ENCODE data around the gene ZSCAN30.

Gene ZSCAN30

DNA sequence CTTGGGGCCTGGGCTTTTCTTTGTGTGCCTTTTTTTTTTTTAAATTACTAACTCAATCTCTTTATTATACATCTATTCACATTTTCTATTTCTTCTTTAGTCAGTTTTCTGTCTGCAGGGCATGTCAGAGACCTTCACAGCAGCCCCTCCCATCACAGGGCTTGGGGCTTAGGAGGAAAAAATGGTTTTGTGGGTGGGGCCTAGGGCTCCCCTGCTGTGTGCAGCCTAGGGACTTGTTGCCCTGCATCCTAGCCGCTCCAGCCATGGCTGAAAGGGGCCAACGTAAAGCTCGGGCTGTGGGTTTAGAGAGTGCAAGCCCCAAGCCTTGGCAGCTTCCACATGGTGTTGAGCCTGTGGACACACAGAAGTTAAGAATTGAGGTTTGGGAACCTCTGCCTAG is 13.8 kb downstream of the ZSCAN30 start:
- no peak for DNase-seq (ENCODE audit: low spot score)
- Histone ChIP-seq H3K4me1 (ENCODE audit: insufficient read depth, poor library complexity, severe bottlenecking) (no peaks in the 10 kb centered on the region), H3K27ac (ENCODE audit: poor library complexity, severe bottlenecking) (no peak overlapping the region), H3K4me3 (ENCODE audit: severe bottlenecking) (no peak overlapping the region), H3K9me3 (ENCODE audit: severe bottlenecking) (no peaks in the 10 kb centered on the region), H3K36me3 (ENCODE audit: low read depth) (no peaks in the 10 kb centered on the region), H3K27me3 (ENCODE audit: insufficient read depth, poor library complexity, severe bottlenecking) (no peaks in the 10 kb centered on the region)
- TF ChIP-seq, protein P1, sequence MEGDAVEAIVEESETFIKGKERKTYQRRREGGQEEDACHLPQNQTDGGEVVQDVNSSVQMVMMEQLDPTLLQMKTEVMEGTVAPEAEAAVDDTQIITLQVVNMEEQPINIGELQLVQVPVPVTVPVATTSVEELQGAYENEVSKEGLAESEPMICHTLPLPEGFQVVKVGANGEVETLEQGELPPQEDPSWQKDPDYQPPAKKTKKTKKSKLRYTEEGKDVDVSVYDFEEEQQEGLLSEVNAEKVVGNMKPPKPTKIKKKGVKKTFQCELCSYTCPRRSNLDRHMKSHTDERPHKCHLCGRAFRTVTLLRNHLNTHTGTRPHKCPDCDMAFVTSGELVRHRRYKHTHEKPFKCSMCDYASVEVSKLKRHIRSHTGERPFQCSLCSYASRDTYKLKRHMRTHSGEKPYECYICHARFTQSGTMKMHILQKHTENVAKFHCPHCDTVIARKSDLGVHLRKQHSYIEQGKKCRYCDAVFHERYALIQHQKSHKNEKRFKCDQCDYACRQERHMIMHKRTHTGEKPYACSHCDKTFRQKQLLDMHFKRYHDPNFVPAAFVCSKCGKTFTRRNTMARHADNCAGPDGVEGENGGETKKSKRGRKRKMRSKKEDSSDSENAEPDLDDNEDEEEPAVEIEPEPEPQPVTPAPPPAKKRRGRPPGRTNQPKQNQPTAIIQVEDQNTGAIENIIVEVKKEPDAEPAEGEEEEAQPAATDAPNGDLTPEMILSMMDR (IDR thresholded peaks at IDR 0.05; ENCODE audit: poor library complexity, severe bottlenecking) = no peak
- no peak for ATAC-seq (ENCODE audit: low read depth)

DNA sequence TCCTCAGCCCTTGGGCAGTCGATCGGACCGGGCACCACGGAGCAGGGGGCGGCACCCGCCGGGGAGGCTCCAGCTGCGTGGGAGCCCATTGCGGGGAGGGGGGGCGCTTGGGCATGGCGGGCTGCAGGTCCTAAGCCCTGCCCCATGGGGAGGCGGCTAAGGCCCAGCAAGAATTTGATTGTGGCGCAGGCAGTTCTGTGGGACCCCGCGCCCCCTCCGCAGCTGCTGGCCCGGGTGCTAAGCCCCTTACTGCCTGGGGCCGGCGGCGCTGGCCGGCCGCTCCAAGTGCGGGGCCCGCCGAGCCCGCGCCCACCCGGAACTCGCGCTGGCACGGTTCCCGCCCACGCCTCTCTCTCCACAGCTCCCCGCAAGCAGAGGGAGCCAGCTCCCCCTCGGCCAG is 18.4 kb downstream of the ZSCAN30 start:
- H3K36me3 ChIP-seq (ENCODE audit: low read depth) = no peaks in the 10 kb centered on the region
- peaks cover 3% of the 10 kb centered on the region for H3K9me3 ChIP-seq (ENCODE audit: severe bottlenecking)
- TF ChIP-seq, protein P1 (IDR thresholded peaks at IDR 0.05; ENCODE audit: poor library complexity, severe bottlenecking) = no peak
- no peaks in the 10 kb centered on the region for H3K4me1 ChIP-seq (ENCODE audit: insufficient read depth, poor library complexity, severe bottlenecking)
- no peak for ATAC-seq (ENCODE audit: low read depth)
- H3K27me3 ChIP-seq (ENCODE audit: insufficient read depth, poor library complexity, severe bottlenecking) = no peaks in the 10 kb centered on the region
- H3K27ac ChIP-seq (ENCODE audit: poor library complexity, severe bottlenecking) = no peak overlapping the region
- H3K4me3 ChIP-seq (ENCODE audit: severe bottlenecking) = no peak overlapping the region
- no peak for DNase-seq (ENCODE audit: low spot score)

DNA sequence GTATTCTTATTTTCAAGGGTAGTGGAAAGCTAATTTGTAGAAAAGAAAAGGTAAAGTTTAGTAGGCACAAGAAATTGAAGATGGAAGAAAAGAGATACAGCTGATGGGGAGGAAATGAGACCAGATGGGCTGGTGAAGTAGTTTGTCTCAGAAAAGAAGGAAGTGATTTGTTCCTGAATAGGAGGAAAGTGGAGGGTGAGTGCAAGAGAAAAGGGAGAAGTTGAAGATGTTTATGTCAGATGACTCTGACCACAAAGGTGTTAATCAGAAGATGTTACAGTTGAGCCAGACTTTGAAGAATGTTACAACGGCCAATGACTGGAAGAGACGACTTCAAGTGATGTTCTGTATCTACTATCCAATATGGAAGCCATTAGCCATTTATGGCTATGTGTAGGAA is 21.2 kb downstream of the ZSCAN30 start:
- Histone ChIP-seq H3K27me3 (ENCODE audit: insufficient read depth, poor library complexity, severe bottlenecking) (no peaks in the 10 kb centered on the region), H3K4me3 (ENCODE audit: severe bottlenecking) (no peak overlapping the region), H3K9me3 (ENCODE audit: severe bottlenecking) (peaks cover 3% of the 10 kb centered on the region), H3K4me1 (ENCODE audit: insufficient read depth, poor library complexity, severe bottlenecking) (no peaks in the 10 kb centered on the region), H3K36me3 (ENCODE audit: low read depth) (no peaks in the 10 kb centered on the region), H3K27ac (ENCODE audit: poor library complexity, severe bottlenecking) (no peak overlapping the region)
- TF ChIP-seq, protein P1 (IDR thresholded peaks at IDR 0.05; ENCODE audit: poor library complexity, severe bottlenecking) = no peak
- ATAC-seq (ENCODE audit: low read depth) (no peak), DNase-seq (ENCODE audit: low spot score) (no peak)

DNA sequence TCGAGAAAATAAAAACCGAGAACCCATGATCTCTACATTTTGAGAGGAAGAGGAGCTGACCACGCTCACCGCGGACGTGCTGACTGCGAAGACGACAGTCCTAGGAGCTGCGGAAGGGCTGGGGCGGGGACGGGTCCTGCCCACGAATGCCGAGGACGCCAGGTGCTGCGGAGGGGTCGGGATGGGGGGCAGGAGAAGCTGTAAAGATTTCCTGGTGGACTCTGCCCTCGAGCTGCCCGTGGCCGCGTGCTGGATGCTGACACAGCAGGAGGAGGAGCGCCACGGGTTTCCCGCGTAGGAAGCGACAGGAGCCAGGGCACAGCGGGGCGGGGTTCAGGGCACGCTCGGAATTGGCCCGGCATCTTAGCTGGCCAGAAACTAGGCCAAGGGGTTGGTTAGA is 22.2 kb downstream of the ZSCAN30 start:
- Histone ChIP-seq H3K27me3 (ENCODE audit: insufficient read depth, poor library complexity, severe bottlenecking) (no peaks in the 10 kb centered on the region), H3K36me3 (ENCODE audit: low read depth) (no peaks in the 10 kb centered on the region), H3K9me3 (ENCODE audit: severe bottlenecking) (peaks cover 3% of the 10 kb centered on the region), H3K4me1 (ENCODE audit: insufficient read depth, poor library complexity, severe bottlenecking) (no peaks in the 10 kb centered on the region), H3K4me3 (ENCODE audit: severe bottlenecking) (peak overlapping the region; percentile 33), H3K27ac (ENCODE audit: poor library complexity, severe bottlenecking) (no peak overlapping the region)
- ATAC-seq (ENCODE audit: low read depth) (no peak), DNase-seq (ENCODE audit: low spot score) (no peak)
- TF ChIP-seq, protein P1 (IDR thresholded peaks at IDR 0.05; ENCODE audit: poor library complexity, severe bottlenecking) = no peak

DNA sequence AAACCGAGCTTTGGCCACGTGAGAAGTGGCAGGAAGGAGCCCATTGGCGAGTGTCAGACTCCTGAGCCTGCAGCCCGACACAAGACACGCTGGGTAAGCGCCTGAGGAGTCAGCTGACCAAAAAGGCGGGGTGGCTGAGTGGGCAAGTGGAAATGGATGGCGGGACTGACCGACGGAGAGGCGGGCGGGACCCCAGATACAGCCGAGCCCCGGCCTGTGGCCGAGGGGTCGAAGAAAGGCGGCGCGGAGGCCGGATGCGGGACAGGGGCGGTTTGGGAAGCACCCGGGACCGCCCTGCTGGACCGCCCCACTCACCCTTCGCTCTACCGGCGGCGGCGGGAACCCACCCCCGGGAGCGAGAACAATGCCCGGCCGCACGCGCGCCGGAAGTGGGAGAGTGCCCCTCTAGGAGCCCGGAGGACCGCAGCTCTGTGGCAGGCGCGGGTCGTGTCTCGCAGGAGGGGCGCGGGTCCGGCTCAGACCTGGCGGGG is 22.8 kb downstream of the ZSCAN30 start:
- H3K27me3 ChIP-seq (ENCODE audit: insufficient read depth, poor library complexity, severe bottlenecking) = no peaks in the 10 kb centered on the region
- ATAC-seq (ENCODE audit: low read depth) (peak; percentile 67), DNase-seq (ENCODE audit: low spot score) (no peak)
- H3K27ac ChIP-seq (ENCODE audit: poor library complexity, severe bottlenecking) = no peak overlapping the region
- TF ChIP-seq, protein P1 (IDR thresholded peaks at IDR 0.05; ENCODE audit: poor library complexity, severe bottlenecking) = no peak
- peaks cover 3% of the 10 kb centered on the region for H3K9me3 ChIP-seq (ENCODE audit: severe bottlenecking)
- H3K4me3 ChIP-seq (ENCODE audit: severe bottlenecking) = peak overlapping the region; percentile 33
- no peaks in the 10 kb centered on the region for H3K36me3 ChIP-seq (ENCODE audit: low read depth)
- H3K4me1 ChIP-seq (ENCODE audit: insufficient read depth, poor library complexity, severe bottlenecking) = no peaks in the 10 kb centered on the region
